Measurements from ENCODE around the gene FAM83C.

DNA sequence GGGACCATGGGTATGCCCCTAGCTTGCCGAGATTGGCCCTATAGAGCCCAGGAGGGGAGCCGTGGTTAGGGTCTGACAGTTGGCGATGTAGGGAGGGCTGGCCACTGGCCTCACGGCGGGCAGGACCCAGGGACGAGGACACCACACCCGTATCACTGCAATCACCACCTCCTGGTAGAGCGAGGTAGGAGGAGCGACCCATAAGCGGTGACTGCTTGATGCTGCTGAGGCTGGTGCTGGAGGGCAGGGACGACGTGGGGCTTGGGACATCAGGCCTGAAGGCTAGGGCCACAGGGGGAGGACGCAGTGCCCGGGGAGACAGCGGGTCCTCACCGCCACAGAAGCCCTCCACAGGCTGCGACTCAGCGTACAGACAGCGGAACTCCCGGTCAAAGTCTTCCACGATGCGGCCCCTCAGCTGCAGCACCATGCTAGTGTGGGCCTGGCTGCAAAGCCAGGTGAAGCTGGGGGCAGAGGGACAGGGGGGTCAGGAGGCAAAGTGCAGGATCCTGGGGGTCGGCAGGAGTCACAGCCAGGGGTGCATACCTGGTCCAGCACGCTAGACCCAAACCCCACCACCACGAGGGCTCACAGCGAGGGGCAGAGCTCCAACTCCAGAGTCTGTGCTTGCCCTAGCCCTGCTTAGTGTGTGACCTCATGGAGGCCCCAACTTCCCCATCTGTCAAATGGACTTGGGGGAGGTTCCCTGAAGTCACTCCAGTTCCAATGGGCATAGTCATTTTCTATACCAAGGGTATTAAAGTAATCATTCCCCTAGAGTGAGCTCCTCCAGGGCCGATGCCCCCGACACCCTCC is 4.5 kb downstream of the FAM83C start:
- TF ChIP-seq EGR1 (IDR thresholded peaks at IDR 0.05; ENCODE audit: low read depth) (no peak), POLR2AphosphoS5 (IDR thresholded peaks at IDR 0.05; ENCODE audit: low read depth, low read length) (no peak), ATF3 (IDR thresholded peaks at IDR 0.05) (no peak)
